NCI-H510A treated with DMSO at 0.1 percent for 48 hours (cell line): ENCODE measurements around the gene RER1.
"Not testable (repeated sequence)": the region's sequence is repeated elsewhere in the genome, so short reads cannot be mapped to it uniquely, and the experiment has no call there.

Source experiments
- DNase-seq: peaks from one replicate; lab custom pipeline; 2025; lab: John Stamatoyannopoulos, UW

Gene RER1

DNA sequence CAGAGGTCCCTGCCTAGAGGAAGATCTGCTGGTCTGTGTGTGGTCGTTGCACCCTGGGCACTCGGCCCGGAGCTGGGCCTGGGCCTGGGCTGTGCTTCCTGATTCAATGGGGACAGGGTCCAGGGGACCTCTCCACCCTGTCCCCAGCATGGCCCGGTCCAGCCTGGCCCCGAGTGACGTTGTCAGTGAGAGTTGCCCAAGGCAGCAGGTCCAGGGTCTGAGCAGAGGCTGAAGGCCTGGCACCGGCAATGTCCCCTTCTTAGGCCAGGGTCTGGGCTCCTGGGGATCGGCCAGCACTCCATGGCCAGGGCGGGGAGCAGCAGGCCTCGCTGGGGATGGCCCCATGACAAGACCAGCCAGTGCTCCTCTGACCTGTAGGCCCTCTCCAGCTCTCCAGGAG is 36.3 kb downstream of the RER1 start:
- DNase-seq, result no peak

DNA sequence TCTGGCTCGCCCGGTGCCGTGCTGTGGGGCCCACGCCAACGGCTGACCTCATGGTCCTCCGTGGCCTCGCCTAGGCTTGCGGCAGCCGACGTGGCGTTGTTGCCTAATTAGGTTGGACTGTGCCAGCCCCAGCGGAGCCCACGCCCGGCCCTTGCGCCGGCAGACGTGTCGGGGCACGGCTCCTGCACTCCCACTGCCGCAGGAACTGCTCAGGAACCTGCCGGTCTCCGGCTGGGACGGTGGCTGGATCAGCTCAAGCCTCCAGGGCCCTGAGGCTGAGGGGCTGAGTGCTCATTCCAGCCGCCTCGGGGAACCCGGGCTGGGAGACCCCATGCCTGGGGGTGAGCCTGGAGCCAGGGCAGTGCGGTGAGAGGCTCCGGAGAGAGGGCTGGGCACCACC is 36.8 kb downstream of the RER1 start:
- DNase-seq, result no peak

DNA sequence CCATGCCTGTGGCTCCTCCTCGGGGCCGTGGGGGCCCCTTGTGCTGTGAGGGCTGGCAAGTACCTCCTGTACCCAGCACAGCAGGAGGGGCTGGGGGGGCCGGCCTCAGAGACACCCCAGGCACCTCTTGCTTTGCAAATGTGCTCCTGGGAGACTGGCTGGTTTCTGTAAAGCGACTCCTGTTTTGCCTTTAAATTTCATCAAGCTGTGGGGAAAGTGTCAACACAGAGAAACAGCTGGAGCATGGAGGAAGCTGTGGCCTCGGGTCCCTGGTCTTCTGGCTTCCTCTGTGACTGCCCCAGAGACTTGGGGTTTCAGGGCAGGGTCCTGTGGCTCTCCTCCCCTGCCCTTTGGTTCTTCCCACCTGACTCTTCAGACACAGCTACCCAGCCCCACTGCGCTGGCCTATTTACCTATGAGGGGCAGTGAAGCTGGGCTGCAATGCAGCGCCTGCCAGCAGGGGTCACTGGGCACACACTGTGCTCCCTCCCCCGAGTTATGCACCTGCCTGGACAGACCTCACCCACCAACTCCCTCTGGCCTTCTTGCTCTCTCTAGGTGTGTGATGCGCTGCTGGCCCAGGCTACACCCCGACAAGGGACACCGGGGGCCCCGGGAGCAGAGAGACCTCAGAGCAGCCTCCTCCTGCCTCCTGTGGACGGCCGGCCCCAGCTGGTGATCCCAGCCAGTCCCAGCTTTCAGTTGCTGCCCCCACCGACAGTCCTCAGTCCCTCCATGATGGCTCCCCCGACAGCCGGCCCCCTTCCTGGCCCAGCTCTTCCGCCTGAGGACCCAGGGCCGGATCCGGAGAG is 38.3 kb downstream of the RER1 start:
- no peak for DNase-seq

DNA sequence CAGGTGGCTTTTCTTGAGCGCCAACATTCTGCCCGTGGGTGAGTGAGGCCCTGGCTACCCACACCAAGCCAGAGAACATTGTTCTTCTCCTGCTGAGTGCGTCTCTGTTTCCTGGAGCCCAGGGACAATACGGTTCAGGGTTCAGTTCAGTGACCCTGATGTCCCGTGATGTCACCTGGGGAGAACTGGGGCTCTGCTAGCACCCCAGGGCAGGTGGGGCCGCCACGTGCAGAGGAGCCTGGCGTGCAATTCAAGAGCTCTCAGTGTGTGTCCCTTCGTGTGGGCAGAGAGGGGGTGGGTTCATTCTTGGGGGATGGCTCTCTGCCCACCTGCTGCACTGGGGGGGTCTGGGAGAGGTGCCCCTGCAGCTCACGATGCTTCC is 38.9 kb downstream of the RER1 start:
- DNase-seq, result no peak

DNA sequence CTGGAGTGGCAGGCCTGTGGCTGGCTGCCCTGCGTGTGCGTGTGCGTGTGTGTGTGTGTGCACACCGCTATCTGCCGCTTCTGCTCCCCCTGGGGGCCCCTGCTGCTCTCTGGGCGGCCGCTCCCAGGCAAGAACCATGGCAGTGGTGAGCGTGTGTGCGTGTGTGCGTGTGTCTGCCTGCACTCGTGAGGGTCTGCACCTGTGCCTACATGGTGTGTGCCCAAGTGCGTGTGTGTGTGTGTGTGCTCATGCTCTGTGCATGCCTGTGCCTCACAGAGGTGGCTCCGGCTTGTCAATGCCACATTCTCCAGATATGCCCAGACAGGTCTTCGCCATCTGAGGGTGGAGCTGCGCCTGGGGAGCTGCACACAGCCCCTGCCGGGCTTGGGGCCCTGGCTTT is 39.5 kb downstream of the RER1 start:
- DNase-seq, result no peak

DNA sequence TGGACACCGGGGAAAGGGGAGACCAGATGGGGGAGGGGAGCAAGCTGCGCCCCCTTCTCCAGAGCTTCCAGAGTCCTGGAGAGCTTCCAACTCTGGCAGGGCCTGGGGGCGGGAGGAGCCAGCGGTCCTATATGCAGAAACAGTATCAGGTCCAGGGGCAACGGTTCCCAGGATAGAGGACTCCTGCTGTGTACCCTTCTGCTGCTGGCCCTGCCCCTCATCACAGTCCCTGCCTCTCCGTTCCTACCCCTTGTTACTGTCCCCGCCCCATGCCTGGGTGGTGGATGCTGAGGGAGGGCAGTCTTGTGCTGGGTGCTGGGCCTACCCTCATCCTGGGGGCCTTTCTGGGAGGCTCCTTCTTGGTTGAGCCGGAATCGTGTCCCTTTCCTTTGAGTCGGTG is 39.9 kb downstream of the RER1 start:
- no peak for DNase-seq

DNA sequence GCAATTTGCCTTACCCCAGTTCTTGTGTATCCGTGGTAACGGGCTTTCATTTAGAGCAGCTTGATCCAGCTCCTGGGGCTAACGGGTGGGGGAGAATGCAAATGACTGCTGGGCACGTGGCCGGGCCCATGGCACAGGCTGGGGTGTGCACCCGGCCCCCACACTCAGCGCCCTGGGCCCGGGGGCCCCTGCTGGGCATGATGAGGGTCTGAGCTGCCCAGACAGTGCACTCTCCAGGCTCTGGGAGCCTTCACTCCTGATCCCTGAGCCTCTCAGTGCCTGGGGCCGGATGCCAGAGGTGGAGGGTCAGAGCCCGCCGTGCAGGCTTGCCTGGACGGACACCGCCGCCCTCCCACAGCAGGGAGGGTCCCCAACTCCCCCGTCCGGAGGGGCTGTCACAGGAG is 40.8 kb downstream of the RER1 start:
- DNase-seq, result no peak

DNA sequence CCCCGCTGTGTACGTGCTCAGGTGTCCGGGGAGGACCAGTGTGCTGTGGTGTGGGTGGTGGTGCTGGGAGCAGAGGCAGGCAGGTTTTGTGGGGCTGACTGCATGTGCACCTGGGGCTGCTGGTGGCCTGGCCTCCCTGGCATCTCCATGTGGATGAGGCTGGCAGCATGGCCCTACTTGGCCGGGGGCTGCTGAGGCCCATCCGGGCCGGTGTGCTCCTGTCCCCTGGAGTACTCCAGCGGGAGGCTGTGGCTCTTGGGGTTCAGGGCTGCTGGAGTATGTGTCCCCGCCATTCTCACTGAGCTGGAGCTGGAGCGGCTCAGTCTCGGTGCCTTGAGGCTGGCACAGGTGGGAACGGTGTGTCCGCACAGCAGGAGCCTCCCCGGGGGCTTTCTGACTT is 41.6 kb downstream of the RER1 start:
- no peak for DNase-seq

DNA sequence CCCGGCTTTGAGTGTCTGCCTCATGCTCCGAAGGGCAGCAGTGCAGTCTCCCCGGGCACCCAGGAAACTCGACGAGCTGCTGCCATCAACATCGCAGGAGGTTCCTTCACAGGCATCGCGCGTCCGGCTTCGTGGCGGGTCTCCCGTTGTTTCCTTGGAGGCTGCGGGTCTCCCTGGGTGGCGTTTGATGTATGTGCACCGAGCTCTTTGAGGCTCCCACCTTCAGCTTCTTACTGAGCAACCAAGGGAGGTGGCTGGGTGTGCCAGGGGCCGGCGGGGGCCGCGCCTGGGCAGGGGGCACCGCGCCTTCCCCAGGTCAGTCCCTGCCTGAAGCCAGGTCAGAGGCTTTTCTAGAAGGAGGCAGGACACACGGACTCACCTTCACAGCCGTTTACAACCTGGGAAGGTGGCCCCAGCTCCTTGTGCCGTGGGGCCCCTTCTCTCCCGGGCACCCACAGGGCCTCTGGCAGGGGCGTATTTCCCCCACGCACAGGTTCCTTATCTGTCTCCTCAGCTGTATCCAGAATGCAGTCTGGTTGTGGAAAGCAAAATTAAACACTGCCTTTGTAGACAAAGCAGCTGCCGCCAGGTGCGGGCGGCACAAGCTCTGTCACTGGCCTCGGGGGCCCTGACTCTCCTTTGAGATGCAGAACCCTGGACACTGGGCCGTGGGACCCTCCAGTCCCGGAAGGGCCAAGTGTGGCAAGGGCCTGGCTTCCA is 42.5 kb downstream of the RER1 start:
- no peak for DNase-seq

DNA sequence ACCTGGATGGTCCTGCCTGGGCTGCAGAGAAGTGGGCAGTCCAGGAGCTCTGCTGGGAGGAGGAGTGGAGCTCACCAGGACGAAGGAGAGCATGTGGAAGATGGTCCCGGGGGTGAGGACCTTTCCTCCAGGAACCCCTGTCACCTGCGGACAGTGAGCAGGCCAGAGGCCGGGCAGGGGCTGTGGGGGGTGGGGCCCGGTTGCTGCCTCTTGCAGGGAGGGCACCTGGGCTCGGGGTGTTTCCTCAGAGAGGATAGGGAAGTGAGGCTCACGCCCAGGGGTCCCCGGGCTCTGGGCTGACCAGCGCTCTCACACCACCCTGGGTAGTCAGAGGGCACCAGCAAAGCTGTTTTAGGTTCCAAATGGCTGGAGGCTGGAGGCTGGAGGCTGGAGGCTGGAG is 43.5 kb downstream of the RER1 start:
- DNase-seq, result no peak

DNA sequence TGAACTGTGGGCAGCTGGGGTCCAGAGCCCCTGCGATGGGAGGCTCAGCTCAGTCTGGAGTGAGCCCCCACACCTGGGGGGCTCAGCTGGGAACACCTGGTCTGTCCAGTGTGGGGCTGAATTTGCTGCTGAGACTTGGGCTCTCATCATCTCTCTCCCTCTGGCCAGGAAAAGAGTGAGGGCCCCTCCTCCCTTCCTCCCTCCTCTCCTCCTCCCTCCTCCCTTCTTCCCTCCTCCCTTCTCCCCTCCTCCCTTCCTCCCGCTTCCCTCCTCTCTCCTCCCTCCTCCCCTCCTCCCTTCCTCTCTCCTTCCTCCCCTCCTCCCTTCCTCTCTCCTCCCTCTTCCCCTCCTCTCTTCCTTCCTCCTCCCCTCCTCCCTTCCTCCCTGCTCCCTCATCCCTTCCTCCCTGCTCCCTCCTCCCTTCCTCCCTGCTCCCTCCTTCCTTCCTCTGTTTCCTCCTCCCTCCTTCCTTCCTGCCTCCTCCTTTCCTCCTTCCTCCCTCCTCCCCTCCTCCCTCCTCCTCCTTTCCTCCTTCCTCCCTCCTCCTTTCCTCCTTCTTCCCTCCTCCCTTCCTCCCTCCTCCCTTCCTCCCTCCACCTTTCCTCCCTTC is 44.2 kb downstream of the RER1 start:
- no peak for DNase-seq

DNA sequence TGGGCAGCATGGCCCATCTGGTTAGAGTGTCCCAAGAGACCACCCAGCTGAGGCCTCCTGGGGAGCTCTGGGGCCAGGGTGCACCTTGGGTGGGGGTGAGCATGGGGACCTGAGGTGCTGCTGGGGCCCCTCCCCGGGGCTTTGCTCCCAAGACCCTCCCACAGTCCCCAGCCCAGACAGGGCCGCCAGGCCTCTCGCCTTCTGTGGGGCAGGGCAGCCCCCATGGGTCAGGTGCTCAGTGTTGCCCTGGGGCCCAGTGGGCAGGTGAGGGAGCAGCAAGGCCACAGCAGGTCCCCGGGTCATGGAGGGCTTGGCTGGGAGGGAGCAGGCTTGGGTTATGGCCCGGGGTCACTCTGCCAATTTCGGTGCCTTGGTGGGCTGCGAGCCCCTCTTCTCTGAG is 45.2 kb downstream of the RER1 start:
- DNase-seq, result no peak

DNA sequence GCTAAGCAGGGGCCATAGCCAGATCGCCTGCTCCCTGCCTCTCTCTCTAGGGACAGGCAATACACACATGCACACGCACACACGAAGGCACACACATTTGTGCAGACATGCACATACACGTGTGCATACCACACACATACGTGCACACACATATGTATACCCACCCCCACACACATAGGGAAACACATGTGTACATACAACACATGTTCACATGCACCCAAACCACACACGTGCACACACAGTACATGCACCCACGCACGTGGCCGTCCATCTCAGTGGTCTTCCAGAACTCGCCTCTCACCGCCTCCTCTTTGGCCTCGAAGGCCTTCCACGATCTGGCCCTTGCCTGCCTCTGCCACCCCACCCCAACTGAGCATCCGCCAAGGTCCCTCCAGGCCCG is 46.0 kb downstream of the RER1 start:
- DNase-seq, result no peak

DNA sequence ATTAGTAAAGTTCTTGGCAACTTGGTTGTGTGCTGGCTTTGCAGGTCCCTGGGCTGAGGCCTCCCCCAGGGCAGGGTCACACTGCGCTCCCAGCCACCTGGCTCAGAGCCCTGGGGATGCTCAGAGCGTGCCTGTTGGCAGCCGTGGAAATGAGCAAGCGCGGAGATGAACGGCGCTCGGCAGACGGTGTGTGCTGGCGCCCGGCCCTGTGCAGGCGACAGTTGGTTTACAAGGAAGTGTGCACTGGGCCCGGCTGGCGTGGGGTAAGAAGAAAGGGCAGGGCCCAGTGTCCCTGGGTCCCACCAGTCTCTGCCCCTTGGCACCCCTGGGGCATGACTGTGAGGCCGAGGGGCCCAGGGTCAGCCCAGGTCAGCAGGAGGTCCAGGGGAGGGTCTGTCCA is 46.4 kb downstream of the RER1 start:
- no peak for DNase-seq

DNA sequence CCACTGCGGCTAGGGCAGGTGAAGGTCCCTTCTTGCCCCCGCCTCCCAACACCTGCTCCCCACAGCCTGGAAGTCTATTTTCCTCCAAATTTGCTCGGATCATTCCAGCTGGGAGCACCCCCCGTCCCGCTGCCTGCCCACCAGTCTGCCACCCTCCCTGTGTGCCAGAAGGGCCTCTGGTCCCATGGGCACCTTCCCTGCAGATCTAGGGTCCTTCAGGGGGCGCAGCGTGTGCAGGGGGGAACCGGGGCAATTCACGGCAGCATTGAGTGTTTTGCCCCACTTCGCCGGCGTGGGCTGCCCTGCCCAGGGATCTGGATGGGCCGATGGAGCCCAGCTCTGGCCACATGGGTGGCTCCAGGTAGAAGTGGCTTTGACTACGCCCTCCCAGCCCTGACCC is 47.0 kb downstream of the RER1 start:
- DNase-seq, result no peak

DNA sequence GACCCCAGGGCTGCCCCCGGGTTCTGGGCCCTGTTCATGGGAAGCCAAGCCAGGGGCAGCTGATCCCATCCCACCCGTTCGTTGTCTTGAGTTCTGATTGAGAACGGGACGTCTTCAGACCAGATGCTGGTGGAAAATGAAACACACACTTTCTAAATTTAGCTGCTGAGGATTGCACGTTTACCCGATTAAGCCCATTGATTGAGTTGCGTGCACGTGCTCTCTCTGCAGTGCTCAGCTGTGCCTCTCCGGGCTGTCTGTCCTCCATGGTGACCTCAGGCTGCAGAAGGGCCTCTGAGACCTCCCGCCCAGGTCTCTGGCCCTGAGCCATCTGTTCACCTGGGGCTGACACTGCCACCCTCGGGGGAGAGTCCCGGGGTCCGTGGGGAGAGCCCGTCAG is 47.7 kb downstream of the RER1 start:
- DNase-seq, result no peak

DNA sequence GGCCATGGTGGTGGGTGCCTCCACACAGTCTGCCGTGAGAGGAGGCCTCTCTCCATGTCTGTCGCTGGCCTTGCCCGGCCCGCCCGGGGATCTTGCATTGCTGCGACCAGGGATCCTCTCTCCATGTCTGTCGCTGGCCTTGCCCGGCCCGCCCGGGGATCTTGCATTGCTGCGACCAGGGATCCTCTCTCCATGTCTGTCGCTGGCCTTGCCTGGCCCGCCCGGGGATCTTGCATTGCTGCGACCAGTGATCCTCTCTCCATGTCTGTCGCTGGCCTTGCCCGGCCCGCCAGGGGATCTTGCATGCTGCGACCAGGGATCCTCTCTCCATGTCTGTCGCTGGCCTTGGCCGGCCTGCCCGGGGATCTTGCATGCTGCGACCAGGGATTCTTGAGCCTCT is 48.7 kb downstream of the RER1 start:
- not testable (repeated sequence) for DNase-seq

DNA sequence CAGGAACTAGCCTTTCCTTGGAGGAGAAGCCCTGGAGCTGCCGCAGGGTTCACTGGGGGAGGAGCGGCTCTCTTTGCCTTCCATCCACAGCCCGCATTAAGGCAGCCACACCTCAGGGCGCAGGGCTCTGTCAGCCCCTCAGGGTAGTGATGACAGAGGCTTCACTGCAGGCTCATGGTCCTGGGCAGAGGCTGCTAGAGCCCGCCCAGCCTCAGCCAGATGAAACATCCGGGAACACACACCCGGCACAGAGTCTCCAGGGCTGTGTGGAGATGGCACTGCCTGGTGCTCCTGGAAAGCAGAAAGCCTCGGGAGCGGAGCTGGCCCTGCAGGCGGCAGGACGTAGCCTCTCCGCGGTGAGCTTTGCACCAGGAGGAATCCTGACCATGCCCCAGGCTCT is 50.1 kb downstream of the RER1 start:
- DNase-seq, result no peak

DNA sequence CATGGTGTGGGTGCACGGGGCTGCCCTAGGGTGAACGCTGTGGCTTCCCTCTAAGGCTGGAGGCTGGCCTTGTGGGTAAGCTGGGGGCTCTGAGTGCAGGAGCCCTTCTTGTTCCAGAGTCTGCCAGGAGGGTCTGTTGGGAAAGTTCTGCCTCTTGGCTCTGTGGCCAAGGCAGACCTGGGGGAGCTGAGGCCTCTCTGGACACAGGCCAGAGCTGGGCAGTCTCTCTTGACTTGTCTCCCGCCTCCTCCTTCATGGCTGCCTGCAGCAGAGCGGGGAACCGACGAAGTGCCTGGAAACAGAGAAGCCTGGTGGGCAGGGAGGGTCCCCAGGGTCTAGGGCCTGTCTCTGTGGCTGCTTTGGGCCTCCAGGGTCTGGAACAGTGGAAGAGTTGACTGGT is 51.0 kb downstream of the RER1 start:
- DNase-seq, result no peak

DNA sequence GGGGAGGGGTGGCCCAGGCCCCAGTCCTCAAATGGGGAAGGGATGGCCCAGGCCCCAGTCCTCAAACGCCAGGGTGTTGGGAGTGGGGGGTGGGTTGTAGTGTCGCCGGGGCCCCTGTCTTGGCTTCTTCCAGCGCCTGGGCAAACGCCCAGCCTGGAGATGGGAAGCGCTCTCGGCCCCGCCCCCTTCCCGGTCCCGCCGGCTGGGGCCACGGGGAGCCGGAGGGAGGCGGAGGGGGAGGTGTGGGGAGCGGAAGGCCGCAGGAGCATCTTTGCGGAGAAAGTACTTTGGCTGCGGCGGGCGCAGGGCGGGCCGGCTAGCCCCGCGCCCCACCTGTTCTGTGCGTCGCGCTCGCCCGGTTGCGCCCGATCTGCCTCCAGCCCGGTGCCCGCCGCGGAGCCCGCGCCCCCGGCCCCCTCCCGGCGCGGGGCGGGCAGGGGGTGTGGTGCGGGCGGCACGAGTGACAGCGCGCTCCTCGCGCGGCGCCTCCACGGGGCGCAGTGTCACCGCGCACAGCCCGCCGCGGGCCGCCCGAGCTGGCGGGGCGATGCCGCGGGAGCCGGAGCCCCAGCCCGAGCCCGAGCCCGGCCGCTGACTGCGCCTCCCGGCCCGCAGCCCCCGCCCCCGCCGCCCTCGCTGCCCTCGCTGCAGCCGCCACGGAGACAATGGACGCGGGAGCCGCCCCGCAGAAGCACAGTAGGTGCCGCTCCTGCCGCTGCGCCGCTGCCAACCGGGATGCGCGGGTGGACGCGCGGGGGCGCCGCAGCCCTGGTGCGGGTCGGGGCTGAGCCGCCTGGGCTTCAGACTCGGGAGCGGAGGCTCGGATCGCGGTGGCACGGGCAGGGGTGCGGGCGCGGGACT is 51.9 kb downstream of the RER1 start:
- no peak for DNase-seq

DNA sequence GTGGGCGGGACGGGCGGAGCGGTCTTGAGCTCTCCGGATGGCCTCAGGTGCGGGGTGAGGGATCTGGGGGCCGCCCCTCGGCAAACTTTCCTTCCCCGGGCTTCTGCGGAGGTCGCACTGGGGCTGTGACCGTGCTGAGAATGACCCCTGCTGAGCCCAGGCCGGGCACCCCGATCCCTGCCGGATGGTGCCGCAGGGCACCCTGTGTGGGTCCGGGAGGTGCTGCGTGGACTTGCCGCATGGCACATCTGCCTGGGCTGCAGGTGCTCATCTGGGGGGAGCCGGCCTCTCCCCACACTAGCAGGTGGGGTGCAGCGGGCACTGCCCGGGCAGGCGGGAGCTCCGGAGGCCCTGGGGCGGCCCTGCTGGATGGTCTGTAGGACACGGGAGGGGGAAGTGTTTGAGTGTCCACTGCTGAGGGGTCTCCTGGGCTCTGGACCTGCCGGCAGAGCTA is 52.5 kb downstream of the RER1 start:
- no peak for DNase-seq

DNA sequence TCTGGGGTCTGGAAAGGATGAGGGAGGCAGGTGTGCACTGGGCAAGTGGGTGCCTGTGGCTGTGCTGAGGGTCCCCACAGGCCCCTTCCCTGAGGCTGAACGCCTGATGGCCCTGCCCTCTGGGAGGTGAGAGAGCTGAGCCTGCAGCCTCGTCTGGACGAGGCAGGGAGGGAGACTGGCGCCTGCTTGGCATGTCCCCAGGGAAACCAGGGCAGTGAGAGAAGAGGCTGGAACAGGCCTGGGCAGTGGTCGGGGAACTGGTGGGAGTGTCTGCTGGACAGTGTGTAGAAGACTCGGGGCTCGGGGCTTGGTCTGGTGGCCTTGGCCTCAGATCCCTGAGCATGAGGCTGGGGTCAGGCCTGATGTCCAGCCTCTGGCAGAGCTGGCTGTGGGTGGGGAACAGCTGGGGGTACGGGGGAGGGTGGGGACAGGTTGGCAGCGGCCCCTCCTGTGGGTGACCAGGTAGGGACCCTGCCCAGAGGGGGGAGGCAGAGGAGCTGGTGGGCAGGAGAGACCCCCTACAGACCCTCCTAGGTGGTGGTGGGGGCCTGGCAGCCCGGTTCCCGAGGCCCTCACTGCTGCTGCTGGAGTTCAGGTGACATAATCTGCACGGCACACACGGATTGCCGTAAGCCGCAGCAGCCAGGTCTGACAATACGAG is 53.7 kb downstream of the RER1 start:
- DNase-seq, result no peak
